HepG2 (cell line): ENCODE results near the gene POLR1C. TPM values are rescaled to one million over a fixed set of nuclear protein-coding genes. Genes with fewer than 3 reads are reported as not detected.

ENCODE experiments used
- FOXA3 ChIP-seq: IDR thresholded peaks from 2 replicates; pipeline ENCODE4 v1.6.1; 2016; ENCODE audit warnings: missing genetic modification reagents, missing compliant biosample characterization
- HOXD1 ChIP-seq: sonication (generic); formaldehyde crosslinking; IDR thresholded peaks from 2 replicates; pipeline ENCODE4 v1.5.0; 2020; ENCODE audit warnings: missing genetic modification reagents
- IKZF4 ChIP-seq: sonication (generic); formaldehyde crosslinking; IDR thresholded peaks from 2 replicates; pipeline ENCODE4 v1.5.1; 2020; ENCODE audit warnings: borderline replicate concordance, mild to moderate bottlenecking, low read depth, missing genetic modification reagents; ENCODE audit errors: not compliant biosample characterization
- KDM2A ChIP-seq: sonication (generic); formaldehyde crosslinking; IDR thresholded peaks from 2 replicates; pipeline ENCODE4 v1.4.0; 2020; ENCODE audit warnings: low read depth, missing genetic modification reagents, borderline replicate concordance
- KLF12 ChIP-seq: sonication (generic); formaldehyde crosslinking; IDR thresholded peaks from 2 replicates; pipeline ENCODE4 v1.4.0; 2020; ENCODE audit warnings: missing genetic modification reagents, borderline replicate concordance
- KMT2A ChIP-seq: sonication (generic); formaldehyde crosslinking; IDR thresholded peaks from 2 replicates; pipeline ENCODE4 v1.4.0; 2020; ENCODE audit warnings: missing genetic modification reagents
- MYC ChIP-seq: sonication (generic); formaldehyde crosslinking; IDR thresholded peaks from 2 replicates; pipeline ENCODE4 v1.9.0; 2021; ENCODE audit warnings: missing genetic modification reagents, borderline replicate concordance
- NR2F1 ChIP-seq, 2 experiments: fragments of 450-650 bp in 1 of 2; formaldehyde crosslinking in 1 of 2; IDR thresholded peaks; 2 replicates each; pipeline versions ENCODE4 v1.5.0 to v1.6.1; 2016 to 2020; ENCODE audit warnings: mild to moderate bottlenecking in 1 of 2, missing compliant biosample characterization in 1 of 2, missing genetic modification reagents in 1 of 2, moderate library complexity in 1 of 2
- SP1 ChIP-seq, 2 experiments: fragments of 450-650 bp in 1 of 2; sonication (generic) in 1 of 2; formaldehyde crosslinking in 1 of 2; IDR thresholded peaks; 2 replicates each; pipeline versions ENCODE4 v1.4.0 to v1.6.1; 2016 to 2020; ENCODE audit warnings: missing genetic modification reagents in 1 of 2
- TBX2 ChIP-seq: sonication (generic); formaldehyde crosslinking; IDR thresholded peaks from 2 replicates; pipeline ENCODE4 v1.5.0; 2020; ENCODE audit warnings: missing genetic modification reagents, mild to moderate bottlenecking, borderline replicate concordance
- ZFP62 ChIP-seq: sonication (generic); formaldehyde crosslinking; IDR thresholded peaks from 2 replicates; pipeline ENCODE4 v1.4.0; 2020; ENCODE audit warnings: missing genetic modification reagents
- ZNF263 ChIP-seq: sonication (generic); formaldehyde crosslinking; IDR thresholded peaks from 2 replicates; pipeline ENCODE4 v1.4.0; 2020; ENCODE audit warnings: missing genetic modification reagents
- ZNF468 ChIP-seq: sonication (generic); formaldehyde crosslinking; IDR thresholded peaks from 2 replicates; pipeline ENCODE4 v1.8.0; 2022; ENCODE audit warnings: mild to moderate bottlenecking, moderate library complexity, missing genetic modification reagents
- ZNF605 ChIP-seq: sonication (generic); formaldehyde crosslinking; IDR thresholded peaks from 2 replicates; pipeline ENCODE4 v1.8.0; 2022; ENCODE audit warnings: mild to moderate bottlenecking, missing genetic modification reagents
- ZNF768 ChIP-seq: sonication (generic); formaldehyde crosslinking; IDR thresholded peaks from 2 replicates; pipeline ENCODE4 v1.4.0; 2020; ENCODE audit warnings: missing genetic modification reagents
- ZNF770 ChIP-seq: sonication (generic); formaldehyde crosslinking; IDR thresholded peaks from 2 replicates; pipeline ENCODE4 v1.5.0; 2020; ENCODE audit warnings: mild to moderate bottlenecking, missing genetic modification reagents
- ZNF777 ChIP-seq: sonication (generic); formaldehyde crosslinking; IDR thresholded peaks from 2 replicates; pipeline ENCODE4 v1.4.0; 2020; ENCODE audit warnings: missing genetic modification reagents
- polyA plus RNA-seq, 8 experiments: library from polyadenylated mRNA; depleted of rRNA in 3 of 8; stranded (reverse) in 7 of 8; unstranded in 1 of 8; fragments of >200 nt; fragmentation: Illumina TruSeq in 4 of 8; extraction: Trizol in 4 of 8; gene quantifications; 2 replicates each; pipeline versions ENCODE4 v1.2.1 to v1.2.3, GENCODE V29; 2011 to 2016; ENCODE audit warnings: low read depth in 4 of 8, missing spikeins in 1 of 8, mixed read lengths in 1 of 8; ENCODE audit not compliant: insufficient read depth in 1 of 8
- total RNA-seq, 5 experiments: library from RNA; depleted of rRNA; stranded (reverse); fragments of >200 nt; fragmentation: Illumina TruSeq; extraction: Trizol; gene quantifications; 2 replicates each; pipeline ENCODE4 v1.2.3, GENCODE V29; 2016; ENCODE audit warnings: low read depth in 1 of 5
- TF ChIP-seq, protein P1 (sequence below): IDR thresholded peaks from 2 replicates; pipeline ENCODE4 v1.6.1; 2016; ENCODE audit warnings: missing compliant biosample characterization, missing genetic modification reagents, borderline replicate concordance
- TF ChIP-seq, protein P2 (sequence below): sonication (generic); formaldehyde crosslinking; IDR thresholded peaks from 2 replicates; pipeline ENCODE4 v1.4.0; 2020; ENCODE audit warnings: missing genetic modification reagents

Gene POLR1C
- total and polyA plus RNA-seq, 2 of the 13 experiments (the other 11 are each of a cell fraction or from before 2014, with no cell fraction given) = 62.6 to 72.2 TPM

DNA sequence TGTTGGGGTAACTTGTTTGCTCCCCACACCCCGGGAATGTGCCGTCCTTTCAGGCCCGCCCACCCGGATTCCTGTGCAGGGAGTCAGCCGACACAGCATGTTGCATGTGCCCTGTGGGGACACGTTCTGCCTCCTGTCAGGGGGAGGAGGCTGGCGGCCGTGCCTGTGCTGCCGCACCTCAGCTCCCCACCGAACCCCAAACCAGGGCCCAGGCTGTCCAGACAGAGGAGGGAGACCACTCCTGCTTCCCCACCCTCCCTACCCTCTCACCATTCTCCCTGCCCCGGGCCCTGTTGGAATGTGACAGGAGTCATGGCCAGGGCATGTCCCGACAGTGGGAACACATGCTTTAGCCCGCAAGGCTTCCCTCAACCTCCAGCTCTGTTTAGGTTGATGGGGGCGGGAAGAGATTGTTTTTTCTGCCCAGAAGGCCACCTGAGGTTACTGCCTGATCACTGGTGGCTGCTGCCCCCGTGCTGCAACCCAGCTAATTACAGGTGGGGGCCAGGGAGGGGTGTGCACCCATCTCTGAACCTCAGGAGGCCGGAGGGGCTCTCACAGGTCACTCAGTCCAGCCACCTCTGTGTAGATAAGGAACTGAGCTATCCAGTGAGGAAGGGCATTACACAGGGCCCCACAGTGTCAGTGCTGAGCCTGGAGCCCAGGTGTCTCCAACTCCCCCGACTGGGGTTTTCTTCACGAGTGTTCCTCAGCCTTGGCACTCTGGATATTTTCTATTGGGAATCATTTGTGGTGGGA is 20.3 kb upstream of the POLR1C start (continued):
- TF ChIP-seq SP1 (IDR thresholded peaks at IDR 0.05) (no peak), SP1 (CRISPR knock-in tag; IDR thresholded peaks at IDR 0.05) (0 out of 2 replicates have a peak, but pooled peaks have one; percentile 17), KMT2A (CRISPR knock-in tag) (peak; percentile 65; the same call in 1 of the 2 replicates), ZNF605 (CRISPR knock-in tag) (peak; percentile 86), HOXD1 (0 out of 2 replicates have a peak, but pooled peaks have one; percentile 21), MYC (no peak; the same call in none of the 2 replicates), ZNF768 (peak; percentile 38; the same call in 1 of the 2 replicates), KLF12 (CRISPR knock-in tag) (no peak; the same call in 1 of the 2 replicates), NR2F1 (CRISPR knock-in tag; IDR thresholded peaks at IDR 0.05) (0 out of 4 replicates have a peak, but pooled peaks of 1 of the 2 experiments have one; percentile 23), ZFP62 (CRISPR knock-in tag) (no peak), FOXA3 (CRISPR knock-in tag) (peak; percentile 38), TBX2 (CRISPR knock-in tag) (peak; percentile 63; the same call in 1 of the 2 replicates), IKZF4 (CRISPR knock-in tag) (no peak), KDM2A (CRISPR knock-in tag) (peak; percentile 77; the same call in 1 of the 2 replicates), ZNF777 (CRISPR knock-in tag) (no peak; the same call in 1 of the 2 replicates), ZNF263 (0 out of 2 replicates have a peak, but pooled peaks have one; percentile 17), ZNF468 (CRISPR knock-in tag) (no peak), ZNF770 (CRISPR knock-in tag) (peak; percentile 27; the same call in 1 of the 2 replicates)
- TF ChIP-seq, protein P1, sequence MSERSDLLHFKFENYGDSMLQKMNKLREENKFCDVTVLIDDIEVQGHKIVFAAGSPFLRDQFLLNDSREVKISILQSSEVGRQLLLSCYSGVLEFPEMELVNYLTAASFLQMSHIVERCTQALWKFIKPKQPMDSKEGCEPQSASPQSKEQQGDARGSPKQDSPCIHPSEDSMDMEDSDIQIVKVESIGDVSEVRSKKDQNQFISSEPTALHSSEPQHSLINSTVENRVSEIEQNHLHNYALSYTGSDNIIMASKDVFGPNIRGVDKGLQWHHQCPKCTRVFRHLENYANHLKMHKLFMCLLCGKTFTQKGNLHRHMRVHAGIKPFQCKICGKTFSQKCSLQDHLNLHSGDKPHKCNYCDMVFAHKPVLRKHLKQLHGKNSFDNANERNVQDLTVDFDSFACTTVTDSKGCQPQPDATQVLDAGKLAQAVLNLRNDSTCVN (CRISPR knock-in tag) = peak; percentile 50; the same call in 1 of the 2 replicates
- TF ChIP-seq, protein P2, sequence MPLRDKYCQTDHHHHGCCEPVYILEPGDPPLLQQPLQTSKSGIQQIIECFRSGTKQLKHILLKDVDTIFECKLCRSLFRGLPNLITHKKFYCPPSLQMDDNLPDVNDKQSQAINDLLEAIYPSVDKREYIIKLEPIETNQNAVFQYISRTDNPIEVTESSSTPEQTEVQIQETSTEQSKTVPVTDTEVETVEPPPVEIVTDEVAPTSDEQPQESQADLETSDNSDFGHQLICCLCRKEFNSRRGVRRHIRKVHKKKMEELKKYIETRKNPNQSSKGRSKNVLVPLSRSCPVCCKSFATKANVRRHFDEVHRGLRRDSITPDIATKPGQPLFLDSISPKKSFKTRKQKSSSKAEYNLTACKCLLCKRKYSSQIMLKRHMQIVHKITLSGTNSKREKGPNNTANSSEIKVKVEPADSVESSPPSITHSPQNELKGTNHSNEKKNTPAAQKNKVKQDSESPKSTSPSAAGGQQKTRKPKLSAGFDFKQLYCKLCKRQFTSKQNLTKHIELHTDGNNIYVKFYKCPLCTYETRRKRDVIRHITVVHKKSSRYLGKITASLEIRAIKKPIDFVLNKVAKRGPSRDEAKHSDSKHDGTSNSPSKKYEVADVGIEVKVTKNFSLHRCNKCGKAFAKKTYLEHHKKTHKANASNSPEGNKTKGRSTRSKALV (CRISPR knock-in tag) = 0 out of 2 replicates have a peak, but pooled peaks have one; percentile 7
